IMR-90 (cell line): ENCODE results near the gene BMP7. TPM values are rescaled to one million over a fixed set of nuclear protein-coding genes. Genes with fewer than 3 reads are reported as not detected.
A peak's percentile ranks its signal among the peaks of the same experiment; 100 is the strongest.

Experiments used
- ATAC-seq: fragments of 200-7000 bp; cut with Tn5 transposase; 2 replicates; pipeline ENCODE4 v1.9.1; 2020; ENCODE audit warnings: low read depth, mild to moderate bottlenecking, moderate library complexity
- BruUV-seq: library from RNA; stranded (reverse); fragments of 400-500 nt; replicated peaks from 2 replicates; lab custom pipeline; 2021; lab: Mats Ljungman, UMichigan
- CTCF ChIA-PET: fragments of 300-600 bp; formaldehyde crosslinking; extraction: SDS; loops from one replicate; lab custom pipeline; 2021; ENCODE audit warnings: antibody characterized with exemption; lab: Yijun Ruan, JAX
- POLR2A ChIA-PET: fragments of 300-600 bp; sonication (Branson Sonifier 250); formaldehyde crosslinking; loops from one replicate; lab custom pipeline; 2022; ENCODE audit warnings: antibody characterized with exemption; ENCODE audit not compliant: unreplicated experiment; lab: Charles Lee
- DNase-seq: peaks from one replicate; pipeline ENCODE4 v3.0.0; 2013
- H2AFZ ChIP-seq: replicated peaks from 2 replicates; pipeline ENCODE3; 2013; ENCODE audit warnings: low read length, mild to moderate bottlenecking; ENCODE audit not compliant: poor library complexity
- H2AK5ac ChIP-seq: 2 replicates; pipeline ENCODE4 v1.6.1; 2013; ENCODE audit warnings: low read depth, low read length, inconsistent platforms
- H2AK9ac ChIP-seq: replicated peaks from 2 replicates; pipeline ENCODE3; 2013; ENCODE audit warnings: mild to moderate bottlenecking, low read depth, low read length, moderate library complexity; ENCODE audit not compliant: poor library complexity
- H2BK120ac ChIP-seq: 2 replicates; pipeline ENCODE4 v1.6.1; 2013; ENCODE audit warnings: low read depth, low read length, inconsistent platforms
- H2BK15ac ChIP-seq: 3 replicates; pipeline ENCODE4 v1.6.1; 2013; ENCODE audit warnings: low read depth, low read length, inconsistent platforms
- H2BK20ac ChIP-seq: 2 replicates; pipeline ENCODE4 v1.6.1; 2013; ENCODE audit warnings: low read depth, mild to moderate bottlenecking, inconsistent platforms, low read length, moderate library complexity
- H2BK5ac ChIP-seq: 2 replicates; pipeline ENCODE4 v1.6.1; 2013; ENCODE audit warnings: mild to moderate bottlenecking, low read depth, low read length, inconsistent platforms; ENCODE audit not compliant: poor library complexity, severe bottlenecking
- H3K14ac ChIP-seq: replicated peaks from 2 replicates; pipeline ENCODE4 v1.6.1; 2013; ENCODE audit warnings: low read depth, low read length, inconsistent platforms
- H3K18ac ChIP-seq: 2 replicates; pipeline ENCODE4 v1.6.1; 2013; ENCODE audit warnings: low read depth, low read length, control low read depth
- H3K23ac ChIP-seq: 2 replicates; pipeline ENCODE4 v1.6.1; 2013; ENCODE audit warnings: low read depth, low read length, inconsistent platforms
- H3K27ac ChIP-seq: 2 replicates; pipeline ENCODE4 v1.5.1; 2013; ENCODE audit warnings: mild to moderate bottlenecking, control low read depth, low read length; ENCODE audit not compliant: insufficient read depth
- H3K27me3 ChIP-seq: 2 replicates; pipeline ENCODE4 v1.6.1; 2013; ENCODE audit warnings: low read length; ENCODE audit not compliant: control insufficient read depth, insufficient read depth
- H3K36me3 ChIP-seq: 2 replicates; pipeline ENCODE4 v1.6.1; 2013; ENCODE audit warnings: low read length, mixed read lengths; ENCODE audit not compliant: control insufficient read depth, insufficient read depth
- H3K4ac ChIP-seq: 2 replicates; pipeline ENCODE4 v1.6.1; 2013; ENCODE audit warnings: low read depth, low read length, inconsistent platforms
- H3K4me1 ChIP-seq: 2 replicates; pipeline ENCODE4 v1.6.1; 2013; ENCODE audit warnings: low read length, mixed read lengths; ENCODE audit not compliant: control insufficient read depth, insufficient read depth
- H3K4me2 ChIP-seq: 2 replicates; pipeline ENCODE4 v1.6.1; 2013; ENCODE audit warnings: low read depth, mild to moderate bottlenecking, control low read depth, low read length, moderate library complexity
- H3K4me3 ChIP-seq: 2 replicates; pipeline ENCODE4 v1.5.1; 2013; ENCODE audit warnings: low read depth, mild to moderate bottlenecking, control low read depth, low read length, moderate library complexity; ENCODE audit not compliant: insufficient read depth
- H3K56ac ChIP-seq: 2 replicates; pipeline ENCODE4 v1.6.1; 2013; ENCODE audit warnings: low read length, inconsistent platforms; ENCODE audit not compliant: insufficient read depth; ENCODE audit errors: extremely low read depth
- H3K79me1 ChIP-seq, 2 experiments: 2 replicates each; pipeline ENCODE4 v1.6.1; 2013; ENCODE audit warnings: low read length in 2 of 2, inconsistent platforms in 1 of 2, low read depth in 1 of 2
- H3K9ac ChIP-seq: 2 replicates; pipeline ENCODE4 v1.6.1; 2013; ENCODE audit warnings: low read depth, low read length, control low read depth
- H3K9me1 ChIP-seq: 2 replicates; pipeline ENCODE4 v1.6.1; 2013; ENCODE audit warnings: low read length, inconsistent platforms; ENCODE audit not compliant: insufficient read depth
- H3K9me3 ChIP-seq: 2 replicates; pipeline ENCODE4 v1.6.1; 2013; ENCODE audit warnings: low read length; ENCODE audit not compliant: control insufficient read depth, insufficient read depth
- H4K20me1 ChIP-seq: 2 replicates; pipeline ENCODE4 v1.6.1; 2013; ENCODE audit warnings: low read length, inconsistent platforms; ENCODE audit not compliant: insufficient read depth
- H4K5ac ChIP-seq: 2 replicates; pipeline ENCODE4 v1.6.1; 2013; ENCODE audit warnings: mild to moderate bottlenecking, low read depth, low read length, control low read depth
- H4K8ac ChIP-seq, 2 experiments: 2 replicates each; pipeline ENCODE4 v1.6.1; 2013; ENCODE audit warnings: low read depth in 2 of 2, low read length in 2 of 2, control low read depth in 1 of 2, inconsistent platforms in 1 of 2
- H4K91ac ChIP-seq: 2 replicates; pipeline ENCODE4 v1.6.1; 2013; ENCODE audit warnings: low read depth, low read length, inconsistent platforms; ENCODE audit not compliant: insufficient read depth
- BHLHE40 ChIP-seq: fragments of 150-350 bp; IDR thresholded peaks from 2 replicates; pipeline ENCODE4 v1.6.1; 2016; ENCODE audit warnings: mild to moderate bottlenecking, low read depth, low read length
- CEBPB ChIP-seq: IDR thresholded peaks from 2 replicates; pipeline ENCODE4 v1.6.1; 2012; ENCODE audit warnings: low read depth, low read length, improper control_type of control experiment
- CHD1 ChIP-seq: IDR thresholded peaks from 2 replicates; pipeline ENCODE4 v1.6.1; 2012; ENCODE audit warnings: low read depth, low read length, improper control_type of control experiment
- FOS ChIP-seq: fragments of 150-350 bp; IDR thresholded peaks from 2 replicates; pipeline ENCODE4 v1.6.1; 2016; ENCODE audit warnings: low read depth, low read length
- MAFK ChIP-seq: IDR thresholded peaks from 2 replicates; pipeline ENCODE4 v1.6.1; 2012; ENCODE audit warnings: low read depth, low read length, improper control_type of control experiment
- MAZ ChIP-seq: IDR thresholded peaks from 2 replicates; pipeline ENCODE4 v1.6.1; 2012; ENCODE audit warnings: low read depth, mild to moderate bottlenecking, low read length, improper control_type of control experiment, moderate library complexity, borderline replicate concordance
- MXI1 ChIP-seq: IDR thresholded peaks from 2 replicates; pipeline ENCODE4 v1.6.1; 2012; ENCODE audit warnings: low read depth, mild to moderate bottlenecking, low read length, moderate library complexity, borderline replicate concordance
- NFE2L2 ChIP-seq: fragments of 150-350 bp; IDR thresholded peaks from 2 replicates; pipeline ENCODE4 v1.6.1; 2016; ENCODE audit warnings: low read depth, mild to moderate bottlenecking, low read length
- POLR2A ChIP-seq: IDR thresholded peaks from 2 replicates; pipeline ENCODE4 v1.6.1; 2012; ENCODE audit warnings: mild to moderate bottlenecking, low read depth, low read length
- RAD21 ChIP-seq: IDR thresholded peaks from 2 replicates; pipeline ENCODE4 v1.6.1; 2012; ENCODE audit warnings: low read length, improper control_type of control experiment
- RCOR1 ChIP-seq: IDR thresholded peaks from 2 replicates; pipeline ENCODE4 v1.6.1; 2012; ENCODE audit warnings: mild to moderate bottlenecking, low read length, improper control_type of control experiment; ENCODE audit not compliant: insufficient replicate concordance
- RFX5 ChIP-seq: IDR thresholded peaks from 2 replicates; pipeline ENCODE4 v1.8.0; 2012; ENCODE audit warnings: low read depth, mild to moderate bottlenecking, low read length, moderate library complexity
- SMC3 ChIP-seq: fragments of 150-350 bp; IDR thresholded peaks from 2 replicates; pipeline ENCODE4 v1.6.1; 2016; ENCODE audit warnings: low read depth, mild to moderate bottlenecking, antibody characterized with exemption, low read length, moderate library complexity
- WGBS, 2 experiments: methylation state at CpG; one replicate each; pipeline versions ENCODE4 v1.1.5 to v1.1.7; 2013; ENCODE audit warnings: missing lambda C conversion rate in 2 of 2; ENCODE audit not compliant: insufficient read length in 1 of 2; ENCODE audit errors: extremely low coverage in 2 of 2; 5-methylcytosine and 5-hydroxymethylcytosine counted together
- dilution Hi-C: fragments of 300-500 bp; cut with HindIII; formaldehyde crosslinking; loops from one replicate; pipeline ENCODE4 v1.14.3; 2018; ENCODE audit warnings: low sequenced_read_pairs; ENCODE audit not compliant: unreplicated experiment
- in situ Hi-C: fragments of 300-500 bp; cut with MboI; formaldehyde crosslinking; loops from 3 replicates; pipeline ENCODE4 v1.14.3; 2019; ENCODE audit warnings: low sequenced_read_pairs, inconsistent platforms, mixed read lengths
- intact Hi-C: fragments of 100-400 bp; cut with micrococcal nuclease; formaldehyde crosslinking; loops from 2 replicates; pipeline ENCODE4 v1.10.0; 2022
- polyA plus RNA-seq, 3 experiments: library from polyadenylated mRNA; depleted of rRNA; stranded (reverse); fragments of >200 nt; gene quantifications; 2 replicates each; pipeline ENCODE4 v1.2.3, GENCODE V29; 2012; ENCODE audit warnings: low replicate concordance in 1 of 3
- total RNA-seq: library from RNA; depleted of rRNA; stranded (reverse); fragments of >200 nt; gene quantifications from 2 replicates; pipeline ENCODE4 v1.2.3, GENCODE V29; 2012
- TF ChIP-seq, protein P1 (sequence below): fragments of 150-350 bp; IDR thresholded peaks from 2 replicates; pipeline ENCODE4 v1.6.1; 2016; ENCODE audit warnings: low read depth, mild to moderate bottlenecking, low read length, moderate library complexity, borderline replicate concordance
- TF ChIP-seq, protein P2 (sequence below): fragments of 150-350 bp; IDR thresholded peaks from 2 replicates; pipeline ENCODE4 v1.6.1; 2017; ENCODE audit warnings: mild to moderate bottlenecking, antibody characterized with exemption, low read length, low read depth
- TF ChIP-seq, protein P3 (sequence below): conservative IDR thresholded peaks from 2 replicates; pipeline ENCODE4 v1.5.1; 2012; ENCODE audit warnings: mild to moderate bottlenecking, low read depth, low read length, improper control_type of control experiment

BMP7 gene
- total and polyA plus RNA-seq, 2 of the 4 experiments (the other 2 are of a cell fraction), result not detected

DNA sequence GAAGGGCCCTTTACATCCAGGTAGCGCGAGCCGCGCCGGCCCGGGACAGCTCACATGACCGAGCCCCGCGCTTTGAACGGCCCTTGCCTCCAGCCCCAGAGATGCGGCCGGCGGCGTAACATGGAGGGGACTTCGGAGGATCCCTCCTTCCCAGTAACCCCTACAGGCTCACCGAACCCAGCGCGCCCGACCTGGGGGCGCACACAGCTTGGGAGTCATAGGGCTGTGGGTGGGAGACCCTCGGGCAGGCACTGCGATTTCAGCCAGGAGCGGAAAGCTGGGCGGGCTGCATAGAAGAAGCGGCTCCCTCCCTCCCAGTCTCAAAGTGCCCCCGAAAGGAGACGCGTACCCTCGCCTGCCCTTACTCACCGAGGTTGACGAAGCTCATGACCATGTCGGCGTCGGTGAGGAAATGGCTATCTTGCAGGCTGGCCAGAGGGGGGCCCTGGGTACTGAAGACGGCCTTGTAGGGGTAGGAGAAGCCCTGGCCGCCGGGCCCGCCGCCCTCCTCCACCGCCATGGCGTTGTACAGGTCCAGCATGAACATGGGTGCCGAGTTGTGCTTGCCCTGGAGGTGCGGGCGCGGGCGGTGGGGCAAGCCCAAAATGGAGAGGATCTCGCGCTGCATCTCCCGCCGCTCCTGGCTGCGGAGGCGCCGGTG, 975 bp downstream of the BMP7 start:
- H3K4me1 ChIP-seq, result no peaks in the 10 kb centered on the region
- H3K9me1 ChIP-seq, result no peaks in the 10 kb centered on the region
- H4K8ac ChIP-seq, result no peak overlapping the region
- no peak overlapping the region for H2BK120ac ChIP-seq
- ChIA-PET CTCF (no interaction called here), POLR2A (no interaction called here)
- no peak overlapping the region for H3K23ac ChIP-seq
- H3K4me2 ChIP-seq, result no peak overlapping the region
- H4K5ac ChIP-seq, result no peak overlapping the region
- dilution Hi-C loops (no loop called here), intact Hi-C loops (no loop called here), in situ Hi-C loops (no loop called here)
- H2BK20ac ChIP-seq, result no peak overlapping the region
- no peak overlapping the region for H2AK9ac ChIP-seq
- no peak overlapping the region for H3K4me3 ChIP-seq
- no peak overlapping the region for H2BK15ac ChIP-seq
- no peak overlapping the region for H3K56ac ChIP-seq
- H3K79me1 ChIP-seq, result no peaks in the 10 kb centered on the region
- no TSS peak for BruUV-seq
- no peak overlapping the region for H2AK5ac ChIP-seq
- no peaks in the 10 kb centered on the region for H3K36me3 ChIP-seq
- ATAC-seq (no peak), DNase-seq (no peak)
- TF ChIP-seq, protein P1, sequence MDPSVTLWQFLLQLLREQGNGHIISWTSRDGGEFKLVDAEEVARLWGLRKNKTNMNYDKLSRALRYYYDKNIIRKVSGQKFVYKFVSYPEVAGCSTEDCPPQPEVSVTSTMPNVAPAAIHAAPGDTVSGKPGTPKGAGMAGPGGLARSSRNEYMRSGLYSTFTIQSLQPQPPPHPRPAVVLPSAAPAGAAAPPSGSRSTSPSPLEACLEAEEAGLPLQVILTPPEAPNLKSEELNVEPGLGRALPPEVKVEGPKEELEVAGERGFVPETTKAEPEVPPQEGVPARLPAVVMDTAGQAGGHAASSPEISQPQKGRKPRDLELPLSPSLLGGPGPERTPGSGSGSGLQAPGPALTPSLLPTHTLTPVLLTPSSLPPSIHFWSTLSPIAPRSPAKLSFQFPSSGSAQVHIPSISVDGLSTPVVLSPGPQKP, result no peak
- TF ChIP-seq NFE2L2, result no peak
- no peak for TF ChIP-seq CEBPB
- TF ChIP-seq FOS, result no peak
- no peak for TF ChIP-seq MAZ
- no peak for TF ChIP-seq POLR2A
- no peak for TF ChIP-seq MXI1
- TF ChIP-seq RCOR1, result no peak
- TF ChIP-seq, protein P2, sequence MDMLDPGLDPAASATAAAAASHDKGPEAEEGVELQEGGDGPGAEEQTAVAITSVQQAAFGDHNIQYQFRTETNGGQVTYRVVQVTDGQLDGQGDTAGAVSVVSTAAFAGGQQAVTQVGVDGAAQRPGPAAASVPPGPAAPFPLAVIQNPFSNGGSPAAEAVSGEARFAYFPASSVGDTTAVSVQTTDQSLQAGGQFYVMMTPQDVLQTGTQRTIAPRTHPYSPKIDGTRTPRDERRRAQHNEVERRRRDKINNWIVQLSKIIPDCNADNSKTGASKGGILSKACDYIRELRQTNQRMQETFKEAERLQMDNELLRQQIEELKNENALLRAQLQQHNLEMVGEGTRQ, result no peak
- no peak for TF ChIP-seq SMC3
- no peak for TF ChIP-seq BHLHE40
- TF ChIP-seq MAFK, result no peak
- TF ChIP-seq RAD21, result no peak
- no peak for TF ChIP-seq RFX5
- no peak for TF ChIP-seq CHD1
- TF ChIP-seq, protein P3, sequence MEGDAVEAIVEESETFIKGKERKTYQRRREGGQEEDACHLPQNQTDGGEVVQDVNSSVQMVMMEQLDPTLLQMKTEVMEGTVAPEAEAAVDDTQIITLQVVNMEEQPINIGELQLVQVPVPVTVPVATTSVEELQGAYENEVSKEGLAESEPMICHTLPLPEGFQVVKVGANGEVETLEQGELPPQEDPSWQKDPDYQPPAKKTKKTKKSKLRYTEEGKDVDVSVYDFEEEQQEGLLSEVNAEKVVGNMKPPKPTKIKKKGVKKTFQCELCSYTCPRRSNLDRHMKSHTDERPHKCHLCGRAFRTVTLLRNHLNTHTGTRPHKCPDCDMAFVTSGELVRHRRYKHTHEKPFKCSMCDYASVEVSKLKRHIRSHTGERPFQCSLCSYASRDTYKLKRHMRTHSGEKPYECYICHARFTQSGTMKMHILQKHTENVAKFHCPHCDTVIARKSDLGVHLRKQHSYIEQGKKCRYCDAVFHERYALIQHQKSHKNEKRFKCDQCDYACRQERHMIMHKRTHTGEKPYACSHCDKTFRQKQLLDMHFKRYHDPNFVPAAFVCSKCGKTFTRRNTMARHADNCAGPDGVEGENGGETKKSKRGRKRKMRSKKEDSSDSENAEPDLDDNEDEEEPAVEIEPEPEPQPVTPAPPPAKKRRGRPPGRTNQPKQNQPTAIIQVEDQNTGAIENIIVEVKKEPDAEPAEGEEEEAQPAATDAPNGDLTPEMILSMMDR, result no peak
- H2BK5ac ChIP-seq, result no peak overlapping the region
- no peak overlapping the region for H3K27ac ChIP-seq
- H2AFZ ChIP-seq, result peak overlapping the region; percentile 43
- H3K14ac ChIP-seq, result no peak overlapping the region
- WGBS, 2 experiments, result 1% methylated on average over 16 of the region's 53 CpGs; no CpG with 5 or more reads in 1 of the 2 experiments
- H3K9me3 ChIP-seq, result no peaks in the 10 kb centered on the region
- H4K20me1 ChIP-seq, result no peaks in the 10 kb centered on the region
- H3K27me3 ChIP-seq, result peaks cover 66% of the 10 kb centered on the region
- no peak overlapping the region for H4K91ac ChIP-seq
- H3K4ac ChIP-seq, result no peak overlapping the region
- no peak overlapping the region for H3K9ac ChIP-seq
- H3K18ac ChIP-seq, result no peak overlapping the region
